ENCODE data around the gene MAP4K5.

DNA sequence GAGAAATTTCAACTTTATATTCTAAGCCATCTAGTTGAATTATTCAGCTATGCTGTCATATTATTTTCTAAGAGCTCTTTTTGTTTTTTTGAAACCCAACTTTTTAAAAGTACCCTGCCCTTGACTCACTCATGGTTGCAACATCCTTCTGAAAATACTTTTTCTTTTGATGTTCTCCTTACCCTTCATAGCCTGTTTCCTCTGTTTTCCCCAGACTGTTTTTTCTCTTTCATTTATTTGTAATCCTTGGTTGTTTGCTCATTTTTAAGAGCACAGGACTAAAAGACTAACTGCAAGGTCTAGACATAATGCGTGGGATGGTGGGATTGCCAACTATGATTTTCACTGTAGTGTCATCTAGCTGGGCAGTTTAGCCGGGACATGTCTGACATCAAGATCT, 114.5 kb downstream of the MAP4K5 start:
- TF ChIP-seq EP300 (IDR thresholded peaks at IDR 0.05): no peak
- TF ChIP-seq CTCF (IDR thresholded peaks at IDR 0.05): no peak
